HEK293 (cell line): ENCODE measurements around the gene YEATS4.

Experiments
- GLI2 ChIP-seq: fragments of 450-650 bp; formaldehyde crosslinking; IDR thresholded peaks from 2 replicates; pipeline ENCODE4; 2017; ENCODE audit warnings: missing biosample characterization, missing genetic modification characterization, low read depth, borderline replicate concordance
- GLI4 ChIP-seq: fragments of 450-650 bp; formaldehyde crosslinking; IDR thresholded peaks from 2 replicates; pipeline ENCODE4 v1.5.1; 2016; ENCODE audit warnings: missing biosample characterization, missing genetic modification characterization
- GLIS2 ChIP-seq: fragments of 450-650 bp; formaldehyde crosslinking; IDR thresholded peaks from 2 replicates; pipeline ENCODE4 v1.5.1; 2016; ENCODE audit warnings: missing biosample characterization, missing genetic modification characterization
- KLF17 ChIP-seq: fragments of 450-650 bp; formaldehyde crosslinking; IDR thresholded peaks from 2 replicates; pipeline ENCODE4 v1.5.1; 2016; ENCODE audit warnings: missing biosample characterization, missing genetic modification characterization
- KLF7 ChIP-seq: fragments of 450-650 bp; formaldehyde crosslinking; IDR thresholded peaks from 2 replicates; pipeline ENCODE4 v1.5.1; 2016; ENCODE audit warnings: missing biosample characterization, missing genetic modification characterization, borderline replicate concordance
- MZF1 ChIP-seq: fragments of 450-650 bp; formaldehyde crosslinking; IDR thresholded peaks from 2 replicates; pipeline ENCODE4 v1.5.1; 2017; ENCODE audit warnings: missing biosample characterization, missing genetic modification characterization, borderline replicate concordance
- OSR2 ChIP-seq: fragments of 450-650 bp; formaldehyde crosslinking; IDR thresholded peaks from 2 replicates; pipeline ENCODE4 v1.5.1; 2016; ENCODE audit warnings: missing biosample characterization, missing genetic modification characterization
- PBX3 ChIP-seq: sonication (generic); formaldehyde crosslinking; IDR thresholded peaks from 2 replicates; pipeline ENCODE4 v1.8.1; 2022; ENCODE audit warnings: mild to moderate bottlenecking, moderate library complexity, missing genetic modification reagents
- WT1 ChIP-seq: fragments of 450-650 bp; formaldehyde crosslinking; IDR thresholded peaks from 2 replicates; pipeline ENCODE4 v1.5.1; 2016; ENCODE audit warnings: missing biosample characterization, missing genetic modification characterization
- YY1 ChIP-seq: fragments of 450-650 bp; formaldehyde crosslinking; IDR thresholded peaks from 2 replicates; pipeline ENCODE4 v1.5.1; 2018; ENCODE audit warnings: missing biosample characterization, missing genetic modification characterization
- ZBTB21 ChIP-seq: fragments of 450-650 bp; formaldehyde crosslinking; IDR thresholded peaks from 2 replicates; pipeline ENCODE4 v1.5.1; 2017; ENCODE audit warnings: missing biosample characterization, missing genetic modification characterization
- ZFP69B ChIP-seq: fragments of 450-650 bp; formaldehyde crosslinking; IDR thresholded peaks from 2 replicates; pipeline ENCODE4 v1.5.1; 2016; ENCODE audit warnings: missing biosample characterization, missing genetic modification characterization
- ZNF133 ChIP-seq: fragments of 450-650 bp; formaldehyde crosslinking; IDR thresholded peaks from 2 replicates; pipeline ENCODE4 v1.5.1; 2016; ENCODE audit warnings: missing biosample characterization, missing genetic modification characterization
- ZNF140 ChIP-seq: fragments of 450-650 bp; formaldehyde crosslinking; IDR thresholded peaks from 2 replicates; pipeline ENCODE4 v1.5.1; 2016; ENCODE audit warnings: missing biosample characterization, missing genetic modification characterization
- ZNF169 ChIP-seq: fragments of 450-650 bp; formaldehyde crosslinking; IDR thresholded peaks from 2 replicates; pipeline ENCODE4 v1.5.1; 2016; ENCODE audit warnings: missing biosample characterization, missing genetic modification characterization
- ZNF26 ChIP-seq: fragments of 450-650 bp; formaldehyde crosslinking; IDR thresholded peaks from 2 replicates; pipeline ENCODE4 v1.5.1; 2016; ENCODE audit warnings: missing biosample characterization, missing genetic modification characterization
- ZNF341 ChIP-seq: fragments of 450-650 bp; formaldehyde crosslinking; IDR thresholded peaks from 2 replicates; pipeline ENCODE4; 2016; ENCODE audit warnings: low read depth, missing biosample characterization, missing genetic modification characterization
- ZNF473 ChIP-seq: fragments of 450-650 bp; formaldehyde crosslinking; IDR thresholded peaks from 2 replicates; pipeline ENCODE4 v1.5.1; 2017; ENCODE audit warnings: missing biosample characterization, missing genetic modification characterization
- ZNF639 ChIP-seq: fragments of 450-650 bp; formaldehyde crosslinking; IDR thresholded peaks from 2 replicates; pipeline ENCODE4 v1.5.1; 2016; ENCODE audit warnings: missing biosample characterization, missing genetic modification characterization
- ZNF792 ChIP-seq: fragments of 450-650 bp; formaldehyde crosslinking; IDR thresholded peaks from 2 replicates; pipeline ENCODE4 v1.5.1; 2016; ENCODE audit warnings: missing biosample characterization, missing genetic modification characterization
- TF ChIP-seq, protein P1 (sequence below): fragments of 450-650 bp; formaldehyde crosslinking; IDR thresholded peaks from 2 replicates; pipeline ENCODE4 v1.5.1; 2016; ENCODE audit warnings: missing biosample characterization, missing genetic modification characterization, borderline replicate concordance
- TF ChIP-seq, protein P2 (sequence below): fragments of 450-650 bp; formaldehyde crosslinking; conservative IDR thresholded peaks from 2 replicates; pipeline ENCODE4 v1.5.1; 2016; ENCODE audit warnings: low read depth, missing biosample characterization, missing genetic modification characterization
- TF ChIP-seq, protein P3 (sequence below): fragments of 450-650 bp; formaldehyde crosslinking; IDR thresholded peaks from 2 replicates; pipeline ENCODE4; 2016; ENCODE audit warnings: missing biosample characterization, missing genetic modification characterization

The YEATS4 gene

GRCh38 chr12:69359531-69360347 is at the start of gene YEATS4 (continued):
- TF ChIP-seq PBX3 (CRISPR knock-in tag) = no peak
- TF ChIP-seq ZNF341 = peak; percentile 89
- no peak for TF ChIP-seq ZNF473 (tag by site-specific recombination)
- no peak for TF ChIP-seq ZNF169 (tag by site-specific recombination)
- TF ChIP-seq WT1 (tag by site-specific recombination) = peak; percentile 92
- no peak for TF ChIP-seq ZNF140 (tag by site-specific recombination)
- TF ChIP-seq, protein P1, sequence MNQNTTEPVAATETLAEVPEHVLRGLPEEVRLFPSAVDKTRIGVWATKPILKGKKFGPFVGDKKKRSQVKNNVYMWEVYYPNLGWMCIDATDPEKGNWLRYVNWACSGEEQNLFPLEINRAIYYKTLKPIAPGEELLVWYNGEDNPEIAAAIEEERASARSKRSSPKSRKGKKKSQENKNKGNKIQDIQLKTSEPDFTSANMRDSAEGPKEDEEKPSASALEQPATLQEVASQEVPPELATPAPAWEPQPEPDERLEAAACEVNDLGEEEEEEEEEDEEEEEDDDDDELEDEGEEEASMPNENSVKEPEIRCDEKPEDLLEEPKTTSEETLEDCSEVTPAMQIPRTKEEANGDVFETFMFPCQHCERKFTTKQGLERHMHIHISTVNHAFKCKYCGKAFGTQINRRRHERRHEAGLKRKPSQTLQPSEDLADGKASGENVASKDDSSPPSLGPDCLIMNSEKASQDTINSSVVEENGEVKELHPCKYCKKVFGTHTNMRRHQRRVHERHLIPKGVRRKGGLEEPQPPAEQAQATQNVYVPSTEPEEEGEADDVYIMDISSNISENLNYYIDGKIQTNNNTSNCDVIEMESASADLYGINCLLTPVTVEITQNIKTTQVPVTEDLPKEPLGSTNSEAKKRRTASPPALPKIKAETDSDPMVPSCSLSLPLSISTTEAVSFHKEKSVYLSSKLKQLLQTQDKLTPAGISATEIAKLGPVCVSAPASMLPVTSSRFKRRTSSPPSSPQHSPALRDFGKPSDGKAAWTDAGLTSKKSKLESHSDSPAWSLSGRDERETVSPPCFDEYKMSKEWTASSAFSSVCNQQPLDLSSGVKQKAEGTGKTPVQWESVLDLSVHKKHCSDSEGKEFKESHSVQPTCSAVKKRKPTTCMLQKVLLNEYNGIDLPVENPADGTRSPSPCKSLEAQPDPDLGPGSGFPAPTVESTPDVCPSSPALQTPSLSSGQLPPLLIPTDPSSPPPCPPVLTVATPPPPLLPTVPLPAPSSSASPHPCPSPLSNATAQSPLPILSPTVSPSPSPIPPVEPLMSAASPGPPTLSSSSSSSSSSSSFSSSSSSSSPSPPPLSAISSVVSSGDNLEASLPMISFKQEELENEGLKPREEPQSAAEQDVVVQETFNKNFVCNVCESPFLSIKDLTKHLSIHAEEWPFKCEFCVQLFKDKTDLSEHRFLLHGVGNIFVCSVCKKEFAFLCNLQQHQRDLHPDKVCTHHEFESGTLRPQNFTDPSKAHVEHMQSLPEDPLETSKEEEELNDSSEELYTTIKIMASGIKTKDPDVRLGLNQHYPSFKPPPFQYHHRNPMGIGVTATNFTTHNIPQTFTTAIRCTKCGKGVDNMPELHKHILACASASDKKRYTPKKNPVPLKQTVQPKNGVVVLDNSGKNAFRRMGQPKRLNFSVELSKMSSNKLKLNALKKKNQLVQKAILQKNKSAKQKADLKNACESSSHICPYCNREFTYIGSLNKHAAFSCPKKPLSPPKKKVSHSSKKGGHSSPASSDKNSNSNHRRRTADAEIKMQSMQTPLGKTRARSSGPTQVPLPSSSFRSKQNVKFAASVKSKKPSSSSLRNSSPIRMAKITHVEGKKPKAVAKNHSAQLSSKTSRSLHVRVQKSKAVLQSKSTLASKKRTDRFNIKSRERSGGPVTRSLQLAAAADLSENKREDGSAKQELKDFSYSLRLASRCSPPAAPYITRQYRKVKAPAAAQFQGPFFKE (tag by site-specific recombination) = no peak
- TF ChIP-seq GLI2 = no peak
- TF ChIP-seq ZNF133 (tag by site-specific recombination) = no peak
- TF ChIP-seq, protein P2, sequence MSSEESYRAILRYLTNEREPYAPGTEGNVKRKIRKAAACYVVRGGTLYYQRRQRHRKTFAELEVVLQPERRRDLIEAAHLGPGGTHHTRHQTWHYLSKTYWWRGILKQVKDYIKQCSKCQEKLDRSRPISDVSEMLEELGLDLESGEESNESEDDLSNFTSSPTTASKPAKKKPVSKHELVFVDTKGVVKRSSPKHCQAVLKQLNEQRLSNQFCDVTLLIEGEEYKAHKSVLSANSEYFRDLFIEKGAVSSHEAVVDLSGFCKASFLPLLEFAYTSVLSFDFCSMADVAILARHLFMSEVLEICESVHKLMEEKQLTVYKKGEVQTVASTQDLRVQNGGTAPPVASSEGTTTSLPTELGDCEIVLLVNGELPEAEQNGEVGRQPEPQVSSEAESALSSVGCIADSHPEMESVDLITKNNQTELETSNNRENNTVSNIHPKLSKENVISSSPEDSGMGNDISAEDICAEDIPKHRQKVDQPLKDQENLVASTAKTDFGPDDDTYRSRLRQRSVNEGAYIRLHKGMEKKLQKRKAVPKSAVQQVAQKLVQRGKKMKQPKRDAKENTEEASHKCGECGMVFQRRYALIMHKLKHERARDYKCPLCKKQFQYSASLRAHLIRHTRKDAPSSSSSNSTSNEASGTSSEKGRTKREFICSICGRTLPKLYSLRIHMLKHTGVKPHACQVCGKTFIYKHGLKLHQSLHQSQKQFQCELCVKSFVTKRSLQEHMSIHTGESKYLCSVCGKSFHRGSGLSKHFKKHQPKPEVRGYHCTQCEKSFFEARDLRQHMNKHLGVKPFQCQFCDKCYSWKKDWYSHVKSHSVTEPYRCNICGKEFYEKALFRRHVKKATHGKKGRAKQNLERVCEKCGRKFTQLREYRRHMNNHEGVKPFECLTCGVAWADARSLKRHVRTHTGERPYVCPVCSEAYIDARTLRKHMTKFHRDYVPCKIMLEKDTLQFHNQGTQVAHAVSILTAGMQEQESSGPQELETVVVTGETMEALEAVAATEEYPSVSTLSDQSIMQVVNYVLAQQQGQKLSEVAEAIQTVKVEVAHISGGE (tag by site-specific recombination) = peak; percentile 70
- peak; percentile 64; the same call in 1 of the 2 replicates for TF ChIP-seq ZBTB21 (tag by site-specific recombination)
- peak; percentile 78; the same call in 1 of the 2 replicates for TF ChIP-seq ZNF792
- peak; percentile 51; the same call in 1 of the 2 replicates for TF ChIP-seq MZF1
- TF ChIP-seq, protein P3, sequence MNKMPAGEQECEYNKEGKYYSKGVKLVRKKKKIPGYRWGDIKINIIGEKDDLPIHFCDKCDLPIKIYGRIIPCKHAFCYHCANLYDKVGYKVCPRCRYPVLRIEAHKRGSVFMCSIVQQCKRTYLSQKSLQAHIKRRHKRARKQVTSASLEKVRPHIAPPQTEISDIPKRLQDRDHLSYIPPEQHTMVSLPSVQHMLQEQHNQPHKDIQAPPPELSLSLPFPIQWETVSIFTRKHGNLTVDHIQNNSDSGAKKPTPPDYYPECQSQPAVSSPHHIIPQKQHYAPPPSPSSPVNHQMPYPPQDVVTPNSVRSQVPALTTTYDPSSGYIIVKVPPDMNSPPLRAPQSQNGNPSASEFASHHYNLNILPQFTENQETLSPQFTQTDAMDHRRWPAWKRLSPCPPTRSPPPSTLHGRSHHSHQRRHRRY (tag by site-specific recombination) = peak; percentile 47; the same call in 1 of the 2 replicates
- no peak for TF ChIP-seq ZNF26 (tag by site-specific recombination)
- no peak for TF ChIP-seq OSR2 (tag by site-specific recombination)
- no peak; the same call in none of the 2 replicates for TF ChIP-seq KLF7 (tag by site-specific recombination)
- peak; percentile 87 for TF ChIP-seq ZNF639 (tag by site-specific recombination)
- peak; percentile 85 for TF ChIP-seq YY1 (tag by site-specific recombination)
- peak; percentile 98 for TF ChIP-seq ZFP69B (tag by site-specific recombination)
- TF ChIP-seq KLF17 = peak; percentile 43; the same call in 1 of the 2 replicates
- peak; percentile 91 for TF ChIP-seq GLI4 (tag by site-specific recombination)
- peak; percentile 96 for TF ChIP-seq GLIS2
